Measurements from ENCODE around the gene UBE2M. TPM values are rescaled to one million over a fixed set of nuclear protein-coding genes. Genes with fewer than 3 reads are reported as not detected.
A peak's percentile ranks its signal among the peaks of the same experiment; 100 is the strongest.

UBE2M gene
- total RNA-seq, 1 experiment from 2014 or later = 133 TPM

- CTCF ChIA-PET = interaction anchor here (1.3 kb wide), 1 partner anchor 18 kb away, joined by 3 read pairs; the partner anchor contains the start of gene TRIM28
- DNase-seq = no peak
Observed at GRCh38 chr19:58561373-58562121, 3.1 kb upstream of the UBE2M start.

GRCh38 chr19:58560921-58561320 lies 2.5 kb upstream of the UBE2M start:
- Mint-ChIP-seq H3K36me3 (ENCODE audit: insufficient read depth, unreplicated experiment) (peaks cover 98% of the 10 kb centered on the region), H3K27ac (ENCODE audit: unreplicated experiment) (peak overlapping the region; percentile 42), H3K4me3 (ENCODE audit: unreplicated experiment) (peak overlapping the region; percentile 99), H3K9me3 (ENCODE audit: unreplicated experiment) (no peaks in the 10 kb centered on the region), H3K27me3 (ENCODE audit: insufficient read depth, unreplicated experiment) (no peaks in the 10 kb centered on the region), H3K4me1 (ENCODE audit: low read depth, unreplicated experiment) (peaks cover 31% of the 10 kb centered on the region)
- no peaks in the 10 kb centered on the region for H3K9me3 ChIP-seq
- H3K4me3 ChIP-seq (ENCODE audit: low read depth, low read length) = no peak overlapping the region
- no TSS peak for BruUV-seq (replicated peaks)
- peaks cover 8% of the 10 kb centered on the region; the same call in 1 of the 2 replicates for H3K4me1 ChIP-seq
- intact Hi-C loops (cut with micrococcal nuclease; ENCODE audit: unreplicated experiment) = no loop called here
- H3K36me3 ChIP-seq (ENCODE audit: control insufficient read depth, insufficient read depth, low read length) = peaks cover 1% of the 10 kb centered on the region
- CTCF ChIA-PET = no interaction called here
- H3K27me3 ChIP-seq (replicated peaks; ENCODE audit: control insufficient read depth, insufficient read depth, low read length) = no peaks in the 10 kb centered on the region
- POLR2A ChIA-PET = interaction anchor here (1.2 kb wide), 1 partner anchor 17 kb away, joined by 3 read pairs; the partner anchor contains the start of gene TRIM28
- DNase-seq = no peak
- no peak for TF ChIP-seq CTCF (IDR thresholded peaks at IDR 0.05; ENCODE audit: insufficient read depth in 1 of 2, low read depth in 1 of 2, low read length in 1 of 2, severe bottlenecking in 1 of 2, unreplicated experiment in 1 of 2)

More at GRCh38 chr19:58561373-58562121, 3.1 kb upstream of the UBE2M start:
- Mint-ChIP-seq H3K9me3 (ENCODE audit: unreplicated experiment) (no peaks in the 10 kb centered on the region), H3K27ac (ENCODE audit: unreplicated experiment) (peak overlapping the region; percentile 58), H3K27me3 (ENCODE audit: insufficient read depth, unreplicated experiment) (no peaks in the 10 kb centered on the region), H3K4me3 (ENCODE audit: unreplicated experiment) (peak overlapping the region; percentile 99), H3K4me1 (ENCODE audit: low read depth, unreplicated experiment) (peaks cover 31% of the 10 kb centered on the region), H3K36me3 (ENCODE audit: insufficient read depth, unreplicated experiment) (peaks cover 98% of the 10 kb centered on the region)
- H3K4me3 ChIP-seq (ENCODE audit: low read depth, low read length) = peak overlapping the region; percentile 53
- no peaks in the 10 kb centered on the region for H3K9me3 ChIP-seq
- intact Hi-C loops (cut with micrococcal nuclease; ENCODE audit: unreplicated experiment) = no loop called here
- peaks cover 8% of the 10 kb centered on the region; the same call in 1 of the 2 replicates for H3K4me1 ChIP-seq
- no peak for TF ChIP-seq CTCF (IDR thresholded peaks at IDR 0.05; ENCODE audit: insufficient read depth in 1 of 2, low read depth in 1 of 2, low read length in 1 of 2, severe bottlenecking in 1 of 2, unreplicated experiment in 1 of 2)
- POLR2A ChIA-PET = interaction anchor here (1.2 kb wide), 1 partner anchor 18 kb away, joined by 3 read pairs; the partner anchor contains the start of gene TRIM28
- no peaks in the 10 kb centered on the region for H3K27me3 ChIP-seq (replicated peaks; ENCODE audit: control insufficient read depth, insufficient read depth, low read length)
- BruUV-seq (replicated peaks) = no TSS peak
- no peaks in the 10 kb centered on the region; the same call in 1 of the 2 replicates for H3K36me3 ChIP-seq (ENCODE audit: control insufficient read depth, insufficient read depth, low read length)

GRCh38 chr19:58560007-58560887 lies 1.8 kb upstream of the UBE2M start:
- H3K27ac Mint-ChIP-seq (ENCODE audit: unreplicated experiment) = peak overlapping the region; percentile 98
- Histone ChIP-seq H3K4me3 (ENCODE audit: low read depth, low read length) (peak overlapping the region; percentile 69), H3K9me3 (no peaks in the 10 kb centered on the region), H3K27me3 (replicated peaks; ENCODE audit: control insufficient read depth, insufficient read depth, low read length) (no peaks in the 10 kb centered on the region), H3K4me1 (peaks cover 11% of the 10 kb centered on the region; the same call in 1 of the 2 replicates), H3K36me3 (ENCODE audit: control insufficient read depth, insufficient read depth, low read length) (peaks cover 1% of the 10 kb centered on the region)
- BruUV-seq (replicated peaks) = TSS peak; percentile 48
- ChIA-PET POLR2A (interaction anchor here (0.6 to 2.4 kb wide), 7 partner anchors 12 to 40 kb away, joined by 3 to 17 read pairs (median 6); partner anchors contain the start of genes MZF1, TRIM28 and ZBTB45), CTCF (interaction anchor here (1.0 to 1.6 kb wide), 3 partner anchors 15 to 198 kb away, joined by 3 to 5 read pairs (median 4); partner anchors contain the start of gene ZBTB45)
- H3K27me3 Mint-ChIP-seq (ENCODE audit: insufficient read depth, unreplicated experiment) = no peaks in the 10 kb centered on the region
- no peak for TF ChIP-seq CTCF (IDR thresholded peaks at IDR 0.05; ENCODE audit: insufficient read depth in 1 of 2, low read depth in 1 of 2, low read length in 1 of 2, severe bottlenecking in 1 of 2, unreplicated experiment in 1 of 2)
- H3K9me3 Mint-ChIP-seq (ENCODE audit: unreplicated experiment) = no peaks in the 10 kb centered on the region
- DNase-seq = no peak
- H3K4me1 Mint-ChIP-seq (ENCODE audit: low read depth, unreplicated experiment) = peaks cover 31% of the 10 kb centered on the region
- intact Hi-C loops (cut with micrococcal nuclease; ENCODE audit: unreplicated experiment) = no loop called here
- H3K4me3 Mint-ChIP-seq (ENCODE audit: unreplicated experiment) = peak overlapping the region; percentile 99
- peaks cover 99% of the 10 kb centered on the region for H3K36me3 Mint-ChIP-seq (ENCODE audit: insufficient read depth, unreplicated experiment)

Data from Caco-2 (cell line).